Lung (tissue), 12 donors: Measurements from ENCODE around the gene UVSSA. TPM values are rescaled to one million over a fixed set of nuclear protein-coding genes. Genes with fewer than 3 reads are reported as not detected.

Experiments
- ATAC-seq: fragments of 200-7000 bp; cut with Tn5 transposase; one replicate; pipeline ENCODE4 v1.9.1; 2020; ENCODE audit warnings: moderate number of reproducible peaks; ENCODE audit not compliant: insufficient read depth, low FRiP score
- DNase-seq, 3 donors: peaks; one replicate each; pipeline ENCODE4 v3.0.0-alpha.2; 2013 to 2017
- H3K27ac ChIP-seq, 2 donors: one replicate each; pipeline ENCODE4 v1.5.1; 2013; ENCODE audit warnings: mild to moderate bottlenecking in 2 of 2, moderate library complexity in 2 of 2, control low read depth in 1 of 2, inconsistent platforms in 1 of 2, low read depth in 1 of 2, low read length in 1 of 2
- H3K27me3 ChIP-seq, 3 donors: one replicate each; pipeline ENCODE4 v1.5.1; 2013; ENCODE audit warnings: low read length in 2 of 3; ENCODE audit not compliant: control insufficient read depth in 3 of 3, insufficient read depth in 3 of 3
- H3K36me3 ChIP-seq, 4 donors: one replicate each; pipeline ENCODE4 v1.5.1; 2013; ENCODE audit warnings: low read length in 4 of 4, mild to moderate bottlenecking in 1 of 4, moderate library complexity in 1 of 4; ENCODE audit not compliant: control insufficient read depth in 4 of 4, insufficient read depth in 4 of 4
- H3K4me1 ChIP-seq, 5 donors: one replicate each; pipeline ENCODE4 v1.5.1; 2013; ENCODE audit warnings: low read length in 5 of 5, mild to moderate bottlenecking in 2 of 5, moderate library complexity in 1 of 5; ENCODE audit not compliant: control insufficient read depth in 5 of 5, insufficient read depth in 5 of 5
- H3K4me3 ChIP-seq: one replicate; pipeline ENCODE4 v1.5.1; 2013; ENCODE audit warnings: mild to moderate bottlenecking, control low read depth, moderate library complexity
- H3K9ac ChIP-seq, 2 donors: one replicate each; pipeline ENCODE4 v1.5.1; 2013; ENCODE audit warnings: low read length in 2 of 2, control low read depth in 1 of 2; ENCODE audit not compliant: insufficient read depth in 1 of 2
- H3K9me3 ChIP-seq, 4 donors: one replicate each; pipeline ENCODE4 v1.5.1; 2013; ENCODE audit warnings: low read length in 3 of 4, mild to moderate bottlenecking in 1 of 4, moderate library complexity in 1 of 4; ENCODE audit not compliant: control insufficient read depth in 4 of 4, insufficient read depth in 3 of 4
- WGBS, 2 donors: extraction: QIAGEN DNeasy Blood & Tissue Kit; methylation state at CpG; one replicate each; pipeline ENCODE4 v1.1.7; 2013; 5-methylcytosine and 5-hydroxymethylcytosine counted together
- polyA plus RNA-seq, 2 donors: library from polyadenylated mRNA; stranded (reverse); fragments of 200-250 nt; gene quantifications; one replicate each; pipeline ENCODE4 v1.2.1, GENCODE V29; 2013
- total RNA-seq, 2 donors: library from RNA; depleted of rRNA in 1 of 2; stranded (reverse); fragments of >200 nt in 1 of 2; gene quantifications; one replicate each; pipeline ENCODE4 v1.2.1, GENCODE V29; 2014 to 2021
- TF ChIP-seq, protein P1 (sequence below): IDR thresholded peaks from 2 replicates; pipeline ENCODE4 v1.5.1; 2012; ENCODE audit warnings: mild to moderate bottlenecking; ENCODE audit errors: control extremely low read depth, extremely low read depth
- donor health status: control.
- donor health status: control.
- donor health status: Bipolar disorder and iron deficiency.
- donor health status: healthy.
- donor health status: DM: yes; HTN: yes; CAD: no.

UVSSA gene
- total and polyA plus RNA-seq, 4 donors = 9.8 to 50.9 (median 17.7) TPM

DNA sequence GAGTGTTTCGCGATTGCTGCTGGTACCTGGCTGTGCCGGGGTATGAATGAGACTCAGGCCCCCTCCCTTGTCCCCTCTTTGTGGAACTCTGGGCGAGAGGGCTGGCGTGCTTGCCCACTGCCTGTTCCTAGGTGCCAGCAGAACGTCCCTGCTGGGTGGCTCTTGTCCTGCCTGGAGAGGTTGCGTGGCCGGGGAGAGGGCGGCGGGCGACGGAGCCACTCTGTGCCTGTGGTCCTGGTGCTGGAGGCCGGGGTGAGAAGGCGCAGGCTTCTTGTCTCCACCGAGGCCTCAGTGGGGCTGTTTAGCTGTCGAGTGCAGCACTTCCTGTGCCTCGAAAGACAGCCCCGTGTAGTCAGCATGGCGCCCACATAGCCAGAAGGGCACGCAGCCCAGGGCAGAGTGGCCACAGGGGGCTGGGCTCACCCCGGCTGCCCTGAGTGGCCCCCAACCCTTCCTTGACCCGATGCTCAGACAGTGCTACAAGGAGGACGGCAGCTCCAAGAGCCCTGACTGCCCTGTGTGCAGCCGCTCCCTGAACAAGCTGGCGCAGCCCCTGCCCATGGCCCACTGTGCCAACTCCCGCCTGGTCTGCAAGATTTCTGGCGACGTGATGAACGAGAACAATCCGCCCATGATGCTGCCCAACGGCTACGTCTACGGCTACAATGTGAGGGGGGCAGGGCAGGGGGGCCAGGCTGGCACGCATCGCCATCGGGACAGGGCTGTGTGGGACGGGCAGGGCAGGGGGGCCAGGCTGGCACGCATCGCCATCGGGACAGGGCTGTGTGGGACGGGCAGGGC, 8.9 kb upstream of the UVSSA start:
- Histone ChIP-seq H3K36me3 (peaks cover 23 to 62% (median 50%) of the 10 kb centered on the region in 4 donors), H3K27ac (peak overlapping the region in 1 of 2 donors; percentile 42)

DNA sequence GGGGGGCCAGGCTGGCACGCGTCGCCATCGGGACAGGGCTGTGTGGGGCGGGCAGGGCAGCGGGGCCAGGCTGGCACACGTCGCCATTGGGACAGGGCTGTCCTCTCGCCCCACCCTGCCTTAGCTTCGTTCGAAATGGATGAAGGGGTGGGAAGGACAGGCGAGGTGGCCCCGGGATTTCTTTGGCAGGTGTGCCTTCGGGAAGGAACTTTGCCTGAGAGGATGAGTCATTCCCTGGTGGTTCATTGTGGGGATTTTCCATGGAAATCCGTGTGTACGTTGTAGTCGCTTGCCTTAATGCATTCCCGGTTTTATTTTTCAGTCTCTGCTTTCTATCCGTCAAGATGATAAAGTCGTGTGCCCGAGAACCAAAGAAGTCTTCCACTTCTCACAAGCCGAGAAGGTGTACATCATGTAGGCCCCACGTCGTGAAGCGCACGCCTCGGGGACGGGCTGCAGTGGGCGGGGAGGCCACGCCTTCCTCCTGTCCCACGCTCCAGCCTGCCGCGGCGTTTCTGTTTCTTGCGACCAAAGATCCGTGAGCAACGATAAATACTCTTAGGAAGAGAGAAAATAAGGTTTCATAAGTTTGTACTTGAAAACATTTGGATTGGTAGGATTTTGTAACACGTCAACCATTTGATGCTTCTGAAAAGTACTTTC, 8.1 kb upstream of the UVSSA start:
- 97% methylated on average over 38 of the region's 38 CpGs for WGBS, 2 donors
- Histone ChIP-seq H3K36me3 (peaks cover 23 to 62% (median 48%) of the 10 kb centered on the region in 4 donors), H3K27me3 (no peaks in the 10 kb centered on the region), H3K27ac (no peak overlapping the region), H3K9ac (no peak overlapping the region), H3K4me3 (no peak overlapping the region), H3K4me1 (peaks cover 0 to 3% (median 0%) of the 10 kb centered on the region in 5 donors), H3K9me3 (peaks cover 0 to 9% (median 0%) of the 10 kb centered on the region in 4 donors)
- DNase-seq = no peak
- TF ChIP-seq, protein P1, sequence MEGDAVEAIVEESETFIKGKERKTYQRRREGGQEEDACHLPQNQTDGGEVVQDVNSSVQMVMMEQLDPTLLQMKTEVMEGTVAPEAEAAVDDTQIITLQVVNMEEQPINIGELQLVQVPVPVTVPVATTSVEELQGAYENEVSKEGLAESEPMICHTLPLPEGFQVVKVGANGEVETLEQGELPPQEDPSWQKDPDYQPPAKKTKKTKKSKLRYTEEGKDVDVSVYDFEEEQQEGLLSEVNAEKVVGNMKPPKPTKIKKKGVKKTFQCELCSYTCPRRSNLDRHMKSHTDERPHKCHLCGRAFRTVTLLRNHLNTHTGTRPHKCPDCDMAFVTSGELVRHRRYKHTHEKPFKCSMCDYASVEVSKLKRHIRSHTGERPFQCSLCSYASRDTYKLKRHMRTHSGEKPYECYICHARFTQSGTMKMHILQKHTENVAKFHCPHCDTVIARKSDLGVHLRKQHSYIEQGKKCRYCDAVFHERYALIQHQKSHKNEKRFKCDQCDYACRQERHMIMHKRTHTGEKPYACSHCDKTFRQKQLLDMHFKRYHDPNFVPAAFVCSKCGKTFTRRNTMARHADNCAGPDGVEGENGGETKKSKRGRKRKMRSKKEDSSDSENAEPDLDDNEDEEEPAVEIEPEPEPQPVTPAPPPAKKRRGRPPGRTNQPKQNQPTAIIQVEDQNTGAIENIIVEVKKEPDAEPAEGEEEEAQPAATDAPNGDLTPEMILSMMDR = no peak
- ATAC-seq = no peak

More for the DNA sequence above, 8.9 kb upstream of the UVSSA start:
- no peak for DNase-seq
- H3K9ac ChIP-seq = no peak overlapping the region
- 97 to 98% methylated on average over 41 of the region's 41 CpGs for WGBS, 2 donors
- H3K4me1 ChIP-seq = peaks cover 0 to 3% (median 0%) of the 10 kb centered on the region in 5 donors
- no peaks in the 10 kb centered on the region for H3K27me3 ChIP-seq
- ATAC-seq = no peak
- no peak overlapping the region for H3K4me3 ChIP-seq
- peaks cover 0 to 9% (median 0%) of the 10 kb centered on the region in 4 donors for H3K9me3 ChIP-seq
- TF ChIP-seq, protein P1 = no peak

DNA sequence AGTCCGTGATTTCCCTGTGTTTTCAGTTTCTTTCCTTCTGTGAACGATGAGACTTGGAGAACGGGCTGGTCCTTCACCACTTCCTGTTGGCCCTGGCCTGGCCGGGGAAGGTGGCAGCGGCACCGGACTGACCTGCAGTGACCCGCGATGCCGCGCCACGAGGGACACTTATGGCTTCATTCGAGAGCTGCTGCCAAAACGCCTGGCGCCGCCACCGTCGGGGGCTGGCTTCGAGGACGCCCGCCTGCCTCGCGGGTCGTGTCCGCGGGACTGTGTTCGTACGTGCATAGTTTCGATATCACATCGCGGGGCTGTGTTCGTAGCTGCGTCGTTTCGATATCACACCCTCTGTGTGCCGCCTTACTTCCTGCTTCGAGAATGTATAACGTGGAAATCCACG, 7.5 kb upstream of the UVSSA start:
- Histone ChIP-seq H3K36me3 (peaks cover 23 to 61% (median 45%) of the 10 kb centered on the region in 4 donors), H3K9ac (no peak overlapping the region), H3K9me3 (peaks cover 0 to 9% (median 0%) of the 10 kb centered on the region in 4 donors), H3K4me1 (peaks cover 0 to 3% (median 0%) of the 10 kb centered on the region in 5 donors), H3K4me3 (no peak overlapping the region), H3K27ac (no peak overlapping the region), H3K27me3 (no peaks in the 10 kb centered on the region)
- no peak for DNase-seq
- TF ChIP-seq, protein P1 = no peak
- 98% methylated on average over 38 of the region's 38 CpGs for WGBS, 2 donors
- ATAC-seq = no peak
